ENCODE measurements around the gene CAMTA1.

The CAMTA1 gene

DNA sequence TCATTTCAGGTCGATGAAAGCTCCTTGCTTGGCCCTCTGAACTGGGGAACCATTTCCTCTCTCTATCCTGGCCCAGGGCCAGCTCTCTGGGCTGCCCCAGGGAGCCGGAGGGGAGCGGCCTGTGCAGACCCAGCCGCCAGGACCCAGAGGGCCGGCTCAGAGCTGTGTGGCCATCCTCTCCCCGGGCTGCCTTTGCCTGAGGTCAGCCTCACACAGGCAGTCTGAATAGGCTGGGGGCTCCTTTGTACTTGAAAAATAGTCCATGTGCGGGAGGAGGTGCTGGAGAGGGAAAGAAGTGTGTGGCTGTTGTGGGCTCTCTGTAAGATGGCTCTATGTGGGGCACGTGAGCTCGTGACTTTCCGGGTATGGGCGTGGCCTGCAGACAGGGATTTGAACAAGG, 710.7 kb downstream of the CAMTA1 start:
- DNase-seq: no peak

DNA sequence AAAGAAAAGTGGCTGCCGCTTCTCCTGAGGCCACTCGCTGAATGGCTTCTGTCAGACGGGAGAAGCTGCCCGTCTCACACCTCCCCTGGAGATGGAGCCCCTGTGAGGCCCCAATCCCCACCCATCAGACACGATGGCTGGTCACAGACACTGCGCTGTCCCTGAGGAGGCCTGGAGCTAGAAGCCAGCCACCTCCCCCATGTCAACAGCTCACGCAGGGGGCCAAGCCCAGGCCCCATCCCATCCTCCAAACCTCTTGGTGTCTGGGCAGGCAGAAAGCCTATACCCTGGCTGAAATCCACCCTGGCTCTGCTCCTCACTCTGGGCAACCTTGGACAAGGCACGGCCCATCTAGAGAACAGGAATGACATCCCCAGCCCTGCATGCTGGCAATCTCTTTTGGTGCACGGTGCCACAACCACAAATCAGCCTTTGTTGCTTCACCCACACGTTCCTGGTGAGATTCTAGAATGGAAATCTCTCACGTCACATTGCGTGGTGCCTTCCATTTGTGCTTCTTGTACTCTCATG, 711.9 kb downstream of the CAMTA1 start:
- DNase-seq: no peak

DNA sequence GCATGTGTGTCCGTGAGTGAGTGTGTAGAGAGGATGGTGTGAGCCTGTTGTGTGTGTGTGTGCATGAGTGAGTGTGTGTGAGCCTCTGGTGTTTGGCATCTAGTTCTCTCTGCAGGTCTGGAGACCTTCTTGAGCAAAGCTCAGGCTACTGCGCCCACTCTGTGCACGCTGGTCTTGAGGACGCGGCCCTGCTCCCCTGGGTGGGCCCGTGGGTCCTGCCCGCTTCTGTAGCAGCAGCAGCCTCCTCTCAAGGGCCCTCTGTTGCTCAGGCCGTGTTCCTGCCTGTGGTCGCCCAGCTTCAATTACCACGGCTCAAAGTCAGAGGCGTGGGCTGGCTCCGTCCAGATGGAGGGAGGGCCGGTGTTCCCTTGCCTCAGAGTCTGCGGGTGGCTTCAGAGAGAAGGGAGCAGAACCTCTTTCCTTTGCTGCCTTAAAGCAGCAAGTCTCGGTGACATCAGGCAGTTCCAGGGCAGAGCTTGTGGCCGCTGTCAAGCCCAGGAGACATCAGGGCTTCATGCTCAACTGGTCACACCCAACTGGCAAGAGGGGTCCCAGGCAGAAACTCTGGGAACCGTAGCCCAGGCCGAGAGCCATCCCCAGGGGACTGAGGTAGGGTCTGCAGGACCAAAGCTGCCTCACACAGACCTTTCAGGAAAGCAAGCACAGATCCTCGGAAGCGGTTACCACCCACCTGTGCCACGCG, 715.3 kb downstream of the CAMTA1 start:
- no peak for DNase-seq

DNA sequence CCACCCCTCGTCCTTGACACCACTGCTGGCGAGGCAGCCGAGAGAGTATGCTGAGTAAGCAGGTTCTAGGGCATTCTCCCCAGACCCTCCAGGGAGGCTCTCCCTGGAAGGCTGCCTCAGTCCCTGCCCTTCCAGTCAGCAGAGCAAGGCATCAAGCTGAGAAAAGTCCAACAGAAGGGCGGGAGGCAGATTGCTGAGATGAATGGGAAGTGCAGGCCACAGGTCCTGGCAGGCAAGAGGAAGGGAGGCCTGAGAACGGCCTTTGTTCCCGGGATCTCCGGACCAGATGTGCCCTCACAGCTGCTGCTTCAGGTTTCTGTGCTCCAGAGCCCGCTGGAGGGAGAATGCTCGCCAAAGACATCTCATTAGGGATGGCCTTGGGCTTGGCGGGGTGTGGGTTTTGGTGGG, 715.8 kb downstream of the CAMTA1 start:
- DNase-seq: no peak

DNA sequence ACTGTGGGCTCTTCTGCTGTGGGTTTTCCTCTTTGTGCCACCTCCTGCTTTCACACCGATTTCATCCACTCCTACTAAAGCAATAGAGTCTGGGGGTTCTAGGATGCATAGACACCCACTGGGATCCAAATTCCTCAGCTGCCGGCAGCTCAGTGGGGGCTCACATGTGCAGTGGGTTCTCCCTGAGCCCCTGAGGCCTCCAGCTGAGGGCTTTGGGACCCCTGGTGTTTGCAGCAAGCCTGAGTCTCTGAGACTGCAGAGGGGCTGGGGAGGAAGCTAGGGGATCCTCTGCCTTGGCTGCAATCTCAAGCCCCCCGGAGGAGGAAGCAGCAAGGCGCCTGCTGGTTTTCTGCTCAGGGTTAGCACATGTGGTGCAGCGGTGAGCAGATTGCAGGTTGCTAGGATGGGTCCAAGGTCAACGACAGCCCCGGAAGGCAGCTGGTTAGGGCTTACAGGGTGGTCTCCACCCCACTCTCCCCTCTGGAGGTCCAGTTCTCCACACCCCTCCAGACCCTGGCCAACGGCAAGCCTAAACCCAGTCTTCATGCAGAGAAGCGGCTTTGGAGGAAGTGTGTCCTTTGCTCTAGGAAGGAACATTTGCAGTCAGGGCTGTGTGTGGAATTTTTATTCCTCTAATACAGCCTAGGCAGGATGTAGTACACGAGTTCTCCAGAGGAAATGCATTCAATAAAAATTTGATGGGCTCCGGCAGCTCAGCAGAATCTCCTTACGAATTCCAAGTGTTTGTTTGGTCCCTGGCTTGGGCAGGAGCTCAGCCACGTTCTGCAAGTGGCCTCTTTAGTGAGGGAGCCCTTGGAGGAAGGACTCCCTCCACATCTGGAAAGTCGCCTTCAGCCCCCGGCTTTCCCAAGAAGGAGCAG, 716.7 kb downstream of the CAMTA1 start:
- DNase-seq: no peak

GRCh38 chr1:7503691-7504437, 718.6 kb downstream of the CAMTA1 start:
- no peak for DNase-seq

DNA sequence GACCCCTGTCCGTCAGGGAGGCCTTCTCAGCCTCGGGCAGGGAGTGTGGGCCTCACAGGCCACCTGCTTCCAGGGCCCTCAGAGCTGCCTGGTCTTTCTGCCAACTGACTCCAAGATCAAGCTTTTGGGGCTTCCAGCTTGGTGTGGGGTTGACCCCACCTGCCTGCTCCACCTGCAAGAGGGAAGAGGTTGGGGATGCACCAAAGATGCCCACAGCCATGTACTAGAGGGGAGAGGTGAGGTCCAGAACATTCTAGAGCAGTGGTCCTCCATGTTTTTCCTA, 719.1 kb downstream of the CAMTA1 start:
- no peak for DNase-seq

- no peak for DNase-seq
These were observed 720.0 kb downstream of the CAMTA1 start for GRCh38 chr1:7505094-7505770.

GRCh38 chr1:7505771-7506453, 720.7 kb downstream of the CAMTA1 start:
- DNase-seq: no peak

DNA sequence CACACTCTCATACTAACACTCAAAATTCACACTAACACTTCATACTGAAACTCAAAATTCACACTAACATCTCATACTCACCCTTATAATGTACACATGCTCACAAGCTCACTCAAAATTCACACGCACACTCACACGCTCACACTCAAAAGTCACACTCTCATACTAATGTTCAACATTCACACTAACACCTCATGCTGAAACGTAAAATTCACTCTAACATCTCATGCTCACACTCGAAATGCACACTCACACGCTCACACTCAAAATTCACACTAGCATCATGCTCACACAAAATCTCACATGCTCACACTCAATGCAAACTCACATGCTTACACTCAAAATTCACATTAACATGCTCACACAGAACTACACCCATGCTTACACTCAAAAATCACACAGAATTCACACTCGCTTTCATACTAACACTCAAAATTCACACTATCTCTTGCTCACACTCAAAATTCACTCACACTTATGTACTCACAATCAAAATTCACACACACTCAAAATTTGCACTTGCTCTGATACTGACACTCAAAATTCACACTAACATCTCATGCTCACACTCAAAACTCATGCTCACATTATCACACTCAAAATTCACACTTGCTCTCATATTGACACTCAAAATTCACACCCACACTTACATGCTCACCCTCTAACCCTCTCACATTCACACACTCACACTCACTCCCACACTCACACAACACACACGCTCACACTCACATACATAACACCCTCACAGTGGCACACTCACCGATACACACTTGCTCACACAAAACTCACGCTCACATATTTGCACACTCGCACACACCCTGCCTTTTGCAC, 721.4 kb downstream of the CAMTA1 start:
- DNase-seq: no peak

DNA sequence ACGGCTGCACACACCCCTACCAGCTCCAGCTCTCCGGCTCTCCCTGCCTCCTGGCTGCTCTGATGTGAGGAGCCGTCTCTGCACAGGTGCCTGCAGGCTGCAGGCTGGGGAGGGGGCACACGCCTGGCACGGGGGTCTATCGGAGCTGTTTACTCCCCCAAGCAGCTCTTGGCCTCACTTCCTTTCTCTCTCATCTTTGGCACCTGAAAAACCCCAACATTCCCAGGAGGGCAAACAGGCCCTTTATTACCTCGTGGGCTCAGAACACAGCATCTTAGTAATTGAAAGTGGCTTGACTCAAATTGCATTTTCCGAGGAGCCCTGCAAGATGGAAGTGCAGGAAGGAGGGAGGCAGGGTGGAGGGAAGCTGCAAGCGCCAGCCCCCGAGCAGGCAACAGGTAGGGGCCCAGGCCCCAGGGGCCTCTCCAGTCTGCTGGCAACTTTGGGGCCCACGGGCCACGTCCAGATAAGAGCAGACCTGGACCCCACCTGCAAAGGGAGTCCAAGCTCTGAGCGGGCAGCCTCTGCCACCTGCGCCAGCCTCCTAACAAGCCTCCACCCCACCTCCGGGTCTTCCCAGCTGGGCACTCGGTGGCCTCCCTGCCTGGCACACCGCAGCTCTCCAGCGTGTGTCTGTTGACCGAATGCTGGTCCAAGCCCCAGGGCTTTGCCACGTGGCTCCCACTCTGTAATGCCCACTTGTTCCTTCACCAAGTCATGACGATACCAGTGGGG, 722.2 kb downstream of the CAMTA1 start:
- DNase-seq: no peak

DNA sequence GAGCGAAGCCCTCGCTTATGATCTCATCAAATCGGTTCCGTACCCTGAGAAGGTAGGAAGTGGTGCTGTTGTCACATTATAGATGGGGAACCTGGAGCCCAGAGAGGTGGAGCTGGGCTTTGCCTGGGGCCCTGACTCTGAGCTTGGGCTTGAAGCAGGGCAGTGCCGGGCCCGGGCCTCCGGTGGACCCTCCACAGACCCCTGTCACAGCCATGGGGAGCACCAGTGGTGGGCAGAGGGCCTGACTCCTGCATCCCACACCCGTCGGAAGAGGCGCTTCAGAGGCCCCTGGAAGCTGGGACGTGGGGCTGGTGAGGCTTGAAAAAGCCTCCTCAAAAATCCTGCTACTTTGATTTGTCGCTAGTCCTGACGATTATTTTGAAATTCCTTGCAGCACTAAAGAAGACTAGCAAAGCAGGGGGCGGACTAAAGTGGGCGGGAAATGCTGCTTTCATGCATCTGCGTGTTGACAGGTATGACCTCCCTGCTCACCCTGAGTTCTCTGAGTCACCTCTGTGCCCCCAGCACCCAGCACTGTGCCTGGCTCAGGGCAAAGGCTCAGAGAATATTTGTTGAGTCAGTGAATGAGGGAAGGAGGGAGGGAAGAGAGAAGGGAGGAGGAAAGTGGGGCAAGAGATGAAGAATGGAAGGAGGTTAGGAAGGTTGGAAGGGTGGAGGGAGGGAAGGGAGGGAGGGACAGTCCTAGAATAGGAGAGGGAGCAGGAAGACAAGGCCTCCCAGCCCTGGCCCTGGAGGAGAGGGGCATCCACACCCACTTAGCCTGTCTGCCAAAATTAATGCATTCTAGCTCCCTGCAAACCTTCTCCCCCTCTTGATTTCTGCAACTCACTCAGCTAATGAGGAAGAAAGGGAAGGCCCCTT, 723.0 kb downstream of the CAMTA1 start:
- DNase-seq: no peak

GRCh38 chr1:7508934-7509519, 723.8 kb downstream of the CAMTA1 start:
- DNase-seq: no peak

- DNase-seq: no peak
These were observed 724.3 kb downstream of the CAMTA1 start for GRCh38 chr1:7509598-7509997.

DNA sequence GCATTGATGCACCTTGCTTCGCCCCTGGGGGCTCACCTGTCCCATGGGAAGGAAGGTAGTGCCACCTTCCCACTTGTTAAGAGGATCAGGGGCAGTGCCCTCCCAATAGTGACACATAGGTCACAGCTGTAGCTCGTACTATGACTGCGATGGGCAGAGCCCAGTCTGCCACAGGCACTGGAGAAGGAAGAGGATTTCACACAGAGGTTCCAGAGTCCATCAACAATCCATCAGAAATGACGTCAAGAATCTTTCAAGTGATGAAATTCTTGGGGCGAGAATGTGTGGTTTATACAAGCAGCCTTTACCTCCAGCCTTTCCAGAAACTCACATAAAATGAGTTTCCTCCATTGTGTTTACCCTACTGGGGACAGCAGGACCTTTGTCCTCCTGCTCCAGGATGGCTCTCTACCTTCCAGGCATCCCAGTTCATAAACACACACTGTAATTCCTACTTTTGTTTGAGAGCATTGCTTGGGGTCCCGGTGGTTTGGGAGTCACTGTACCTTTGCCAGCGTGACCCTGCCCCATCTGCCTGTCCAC, 725.2 kb downstream of the CAMTA1 start:
- no peak for DNase-seq

GRCh38 chr1:7511381-7511780, 726.1 kb downstream of the CAMTA1 start:
- no peak for DNase-seq

DNA sequence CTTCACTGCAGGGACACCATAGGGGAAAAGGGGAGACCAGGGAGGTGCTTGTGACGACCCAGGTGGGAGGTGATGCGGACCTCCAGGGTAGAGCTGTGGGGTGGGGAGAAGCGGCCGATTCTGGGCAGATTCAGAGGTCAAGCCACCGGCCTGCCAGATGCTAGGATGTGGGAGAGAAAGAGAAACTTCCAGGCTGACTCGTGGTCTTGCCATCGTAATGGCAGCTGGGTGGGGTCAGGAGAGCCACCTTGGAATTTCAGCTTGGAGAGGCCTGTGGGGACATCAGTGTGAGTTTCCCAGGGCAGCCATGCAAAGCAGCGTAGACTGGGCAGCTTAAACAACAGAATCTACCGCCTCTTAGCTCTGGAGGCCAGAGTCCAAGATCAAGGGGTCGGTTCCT, 727.8 kb downstream of the CAMTA1 start:
- no peak for DNase-seq

DNA sequence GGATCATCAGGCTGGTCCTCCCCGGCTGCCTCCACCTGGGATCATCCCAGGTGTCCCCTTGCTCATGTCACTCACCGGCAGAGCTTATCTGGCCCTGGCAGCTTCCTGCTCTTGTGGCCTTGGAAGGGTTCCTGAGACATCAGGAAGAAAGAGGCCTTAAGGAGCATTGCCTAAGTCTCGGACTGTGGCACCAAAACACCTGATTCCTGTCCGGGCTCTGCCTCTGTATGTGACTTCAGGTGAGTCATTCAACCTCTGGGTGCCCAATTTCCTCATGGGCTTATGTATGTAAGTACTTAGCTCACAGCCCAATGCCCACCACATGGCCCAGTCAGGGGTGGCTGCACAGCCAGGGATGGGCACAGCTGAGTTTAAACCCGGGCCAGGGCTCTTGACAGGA, 729.9 kb downstream of the CAMTA1 start:
- no peak for DNase-seq

- no peak for DNase-seq
These were observed 730.6 kb downstream of the CAMTA1 start for GRCh38 chr1:7515904-7516303.
